Stimulated activated CD4-positive, alpha-beta T cell treated with anti-CD3 and anti-CD28 coated beads, TNF-alpha, amount 100 ng/mL, for 4 hours (primary cell): Measurements from ENCODE around the gene DNM3.

Source experiments
- DNase-seq, 3 experiments: peaks; one replicate each; pipeline ENCODE4 v3.0.0-alpha.2; 2020; ENCODE audit warnings: low read depth in 3 of 3

The DNM3 gene

GRCh38 chr1:172140591-172140990, 299.3 kb downstream of the DNM3 start:
- DNase-seq = no peak

GRCh38 chr1:172141341-172141881, 300.1 kb downstream of the DNM3 start:
- no peak for DNase-seq

DNA sequence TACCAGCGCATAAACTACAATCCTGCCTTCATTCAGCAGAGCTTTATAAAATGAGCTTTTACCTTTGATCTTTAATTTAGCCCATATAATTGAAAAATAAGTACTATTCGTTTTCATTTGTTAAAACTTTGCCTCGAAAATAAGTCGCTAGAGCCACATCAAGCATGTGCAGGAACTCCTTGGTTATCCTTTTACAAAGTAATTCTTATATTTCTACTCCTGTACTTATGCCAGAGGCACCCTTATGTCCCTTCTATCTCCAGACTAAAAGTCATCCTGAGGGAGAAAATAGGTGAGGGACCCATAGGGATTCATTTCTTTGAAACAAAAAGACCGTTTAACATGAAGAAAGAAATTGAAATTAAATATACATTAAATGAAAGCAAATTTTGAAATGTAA, 301.0 kb downstream of the DNM3 start:
- no peak for DNase-seq

DNA sequence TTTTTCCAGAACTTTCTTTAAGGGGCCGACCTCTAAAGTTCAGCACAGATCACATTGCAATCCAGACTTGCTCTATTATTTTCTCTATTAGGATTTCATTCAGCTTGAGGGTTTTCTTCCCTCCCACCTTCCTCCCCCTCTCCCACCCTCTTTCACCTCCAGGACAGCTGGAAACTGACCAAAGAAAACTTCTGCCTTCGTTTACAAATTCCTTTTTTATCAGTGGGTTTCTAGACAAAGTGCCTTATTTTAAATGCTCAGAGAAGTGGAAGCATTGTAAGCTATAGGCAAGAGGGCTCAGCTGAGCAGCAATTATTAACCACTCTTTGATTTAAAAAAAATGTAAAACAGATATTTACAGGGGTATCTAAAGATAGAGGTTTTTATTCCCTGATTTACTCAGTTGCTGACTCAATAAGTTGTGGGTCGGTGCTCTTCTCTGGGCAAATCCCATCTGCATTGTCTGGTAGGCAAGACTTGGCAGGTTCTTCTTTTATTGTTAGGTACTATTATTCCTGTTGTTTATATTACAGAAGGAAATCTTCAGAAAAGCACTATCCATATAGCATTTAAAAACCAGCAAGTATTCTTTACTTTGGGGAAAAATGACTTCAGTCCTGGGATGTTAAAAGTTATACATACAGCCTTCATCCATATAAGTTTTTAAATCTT, 302.2 kb downstream of the DNM3 start:
- no peak for DNase-seq

DNA sequence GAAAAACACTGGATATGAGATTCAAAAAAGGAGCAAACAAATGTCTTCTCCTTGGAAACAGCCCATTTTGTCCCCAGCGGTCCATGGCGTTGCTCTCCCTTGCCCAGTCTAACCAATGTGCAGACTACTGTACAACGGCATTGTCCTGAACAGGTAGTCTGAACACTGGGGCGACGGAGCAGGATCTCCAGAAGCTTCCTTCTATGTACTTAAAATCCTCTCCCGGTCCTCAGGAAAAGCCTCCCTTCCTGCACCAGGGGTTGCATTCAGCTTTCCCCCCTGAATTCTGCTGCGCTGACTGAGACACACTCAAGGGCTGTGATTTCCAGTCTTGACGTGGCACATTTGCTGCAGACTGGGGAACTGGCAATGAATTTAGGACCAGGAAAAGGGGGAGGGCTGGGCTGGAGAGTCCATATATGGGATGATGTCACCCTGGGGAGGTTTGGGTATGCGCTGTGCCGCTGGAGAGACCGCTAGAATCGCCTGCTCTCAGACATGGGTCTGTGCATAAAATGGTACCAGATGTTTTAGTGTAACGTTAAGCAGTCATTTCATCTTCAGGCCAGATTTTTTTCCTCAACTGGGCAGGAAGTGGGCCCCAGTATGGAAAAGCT, 303.3 kb downstream of the DNM3 start:
- no peak for DNase-seq

DNA sequence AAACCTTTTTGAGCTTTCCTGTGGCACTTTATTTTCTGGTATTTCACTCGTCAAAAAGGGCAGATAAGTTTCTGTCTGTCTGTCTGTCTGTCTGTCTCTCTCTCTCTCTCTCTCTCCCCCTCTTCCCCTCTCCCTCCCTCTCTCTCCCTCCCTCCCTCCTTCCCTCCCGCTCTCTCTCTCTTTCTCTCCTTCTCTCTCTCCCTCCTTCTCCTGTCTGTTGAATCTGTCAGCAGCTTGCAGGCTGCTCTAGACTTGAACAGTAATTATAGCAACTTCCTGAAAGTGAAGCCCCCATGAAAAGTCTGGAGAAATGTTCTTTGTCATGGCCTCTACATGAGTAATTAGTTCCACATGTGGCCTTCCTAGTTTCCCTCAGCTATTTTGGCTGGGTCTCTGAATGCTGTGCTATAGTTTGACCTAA, 303.9 kb downstream of the DNM3 start:
- no peak for DNase-seq

GRCh38 chr1:172145656-172146055, 304.4 kb downstream of the DNM3 start:
- DNase-seq = no peak

- no peak for DNase-seq
Observed at GRCh38 chr1:172146141-172146850, 305.0 kb downstream of the DNM3 start.

- no peak for DNase-seq
Observed at GRCh38 chr1:172147541-172147940, 306.2 kb downstream of the DNM3 start.

GRCh38 chr1:172148213-172148612, 306.9 kb downstream of the DNM3 start:
- no peak for DNase-seq

- no peak for DNase-seq
Observed at GRCh38 chr1:172148707-172149106, 307.4 kb downstream of the DNM3 start.

DNA sequence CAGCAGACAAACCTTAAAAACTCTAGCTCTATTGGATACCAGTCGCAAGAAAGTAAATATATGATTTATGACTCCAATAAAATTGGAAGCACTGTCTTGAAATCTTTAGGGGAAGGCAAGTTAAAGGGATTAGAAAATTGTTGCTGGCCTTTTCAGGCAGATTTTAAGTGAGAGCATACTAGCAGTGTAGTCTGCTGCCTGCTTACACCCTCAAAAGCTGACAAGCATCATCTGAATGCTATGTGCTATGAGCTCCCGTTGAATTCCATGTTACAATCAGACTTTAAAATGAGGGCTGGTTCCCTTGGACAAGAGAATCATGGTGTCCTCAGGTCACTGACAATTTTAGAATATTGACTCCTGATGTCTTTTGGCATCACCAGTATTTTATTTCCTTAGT, 308.0 kb downstream of the DNM3 start:
- no peak for DNase-seq

GRCh38 chr1:172154551-172154950, 313.3 kb downstream of the DNM3 start:
- no peak for DNase-seq

- no peak for DNase-seq
Observed at GRCh38 chr1:172155766-172156165, 314.5 kb downstream of the DNM3 start.

DNA sequence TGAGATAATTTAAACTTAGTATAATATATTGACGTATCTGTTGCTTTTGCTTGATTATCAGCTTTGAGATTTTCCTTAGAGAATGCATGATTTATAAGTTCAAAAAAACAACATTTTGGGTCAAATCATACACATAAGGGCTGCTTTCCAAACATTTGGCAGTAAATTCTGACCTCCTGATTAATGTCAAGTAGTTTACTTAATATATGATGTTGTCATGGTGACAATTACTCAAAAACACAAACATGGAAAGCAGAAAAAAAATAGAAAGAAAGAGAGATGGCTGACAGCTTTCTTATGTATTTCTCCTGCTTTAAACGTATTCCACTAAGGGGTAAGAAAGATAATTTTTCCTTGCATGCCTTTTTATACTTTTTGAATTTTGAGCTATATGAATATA, 320.9 kb downstream of the DNM3 start:
- DNase-seq = no peak

DNA sequence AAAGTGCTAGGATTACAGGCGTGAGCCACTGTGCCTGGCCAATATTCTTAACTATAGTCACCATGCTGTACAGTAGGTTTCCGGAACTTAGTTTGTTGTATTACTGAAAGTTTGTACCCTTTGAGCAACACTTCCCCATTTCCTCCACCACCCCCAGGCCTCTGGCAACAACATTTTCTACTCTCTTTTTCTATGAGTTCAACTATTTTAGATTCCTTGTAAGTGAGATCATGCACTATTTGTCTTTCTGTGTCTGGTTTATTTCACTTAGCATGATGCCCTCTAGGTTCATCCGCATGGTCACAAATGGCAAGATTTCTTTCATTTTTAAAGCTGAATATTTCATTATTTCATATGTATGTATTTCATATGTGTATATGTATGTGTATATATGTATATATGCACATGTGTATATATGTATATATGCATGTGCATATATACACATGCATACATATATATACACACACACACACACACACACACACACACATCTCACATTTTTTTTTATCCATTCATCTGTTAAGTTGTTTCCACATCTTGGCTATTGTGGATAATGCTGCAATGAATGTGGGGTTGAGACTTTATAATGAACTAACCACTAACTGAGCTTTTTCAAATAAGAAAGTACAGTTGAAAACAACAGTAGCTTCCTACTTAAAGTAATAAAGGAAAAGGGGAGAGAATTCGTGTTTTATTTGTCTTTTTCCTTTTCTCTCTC, 322.4 kb downstream of the DNM3 start:
- no peak for DNase-seq

- no peak for DNase-seq
Observed at GRCh38 chr1:172165403-172165802, 324.1 kb downstream of the DNM3 start.

DNA sequence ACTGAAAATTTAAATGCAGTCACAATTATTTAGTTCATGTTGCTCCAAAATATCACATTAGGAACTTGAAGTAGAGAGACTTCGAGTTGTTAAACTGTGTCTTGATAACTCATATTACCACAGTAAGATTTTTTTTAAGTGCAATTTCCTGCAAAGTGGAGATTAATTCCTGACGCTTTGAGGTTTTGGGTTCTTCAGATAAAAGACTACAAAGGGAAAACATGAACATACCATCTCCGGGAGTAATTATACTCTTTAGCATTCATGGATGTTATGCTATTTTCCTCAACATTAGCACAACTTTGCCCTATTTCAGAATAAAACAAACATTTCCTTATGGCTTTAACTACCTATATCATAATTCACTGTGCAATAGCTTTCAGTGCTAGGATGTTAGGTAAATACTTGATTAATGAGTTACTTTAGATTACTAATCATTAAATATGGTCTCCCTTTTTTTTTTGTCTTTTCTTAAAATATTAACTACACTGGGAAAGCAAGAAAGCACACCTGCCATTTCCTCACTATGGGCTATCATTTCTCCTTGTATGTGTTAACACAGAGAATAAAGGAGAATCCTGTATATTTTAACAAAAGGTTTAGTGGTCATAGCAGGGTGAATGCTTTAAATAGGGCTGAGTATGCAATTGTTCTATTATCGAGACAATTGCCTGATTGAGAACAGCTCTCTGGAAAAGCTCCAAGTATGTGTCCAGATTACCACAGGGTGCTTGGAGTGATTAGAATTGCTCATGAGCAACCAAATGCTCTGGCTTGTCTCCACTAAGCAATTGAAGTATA, 326.7 kb downstream of the DNM3 start:
- DNase-seq = no peak

- DNase-seq = no peak
Observed at GRCh38 chr1:172168597-172168872, 327.2 kb downstream of the DNM3 start.

DNA sequence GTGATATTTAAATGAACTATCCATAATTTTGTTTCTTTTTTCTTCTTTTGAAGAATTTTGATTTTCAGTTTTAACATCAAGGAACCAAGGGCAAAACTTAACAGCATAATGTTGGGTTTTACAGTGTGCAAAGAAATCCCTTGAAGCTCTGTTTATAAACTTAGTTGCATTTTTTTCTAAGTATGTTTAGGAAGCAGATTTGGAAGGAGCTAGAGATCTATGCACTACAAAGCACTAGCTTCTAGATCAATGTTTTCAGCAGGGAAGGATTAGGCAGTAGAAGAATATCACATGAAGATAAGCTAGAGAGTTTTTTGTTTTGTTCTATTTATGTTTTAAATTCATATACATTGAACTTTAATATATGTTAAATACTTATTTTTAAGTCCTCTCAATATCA, 328.5 kb downstream of the DNM3 start:
- DNase-seq = no peak

GRCh38 chr1:172172352-172172831, 331.1 kb downstream of the DNM3 start:
- DNase-seq = no peak

DNA sequence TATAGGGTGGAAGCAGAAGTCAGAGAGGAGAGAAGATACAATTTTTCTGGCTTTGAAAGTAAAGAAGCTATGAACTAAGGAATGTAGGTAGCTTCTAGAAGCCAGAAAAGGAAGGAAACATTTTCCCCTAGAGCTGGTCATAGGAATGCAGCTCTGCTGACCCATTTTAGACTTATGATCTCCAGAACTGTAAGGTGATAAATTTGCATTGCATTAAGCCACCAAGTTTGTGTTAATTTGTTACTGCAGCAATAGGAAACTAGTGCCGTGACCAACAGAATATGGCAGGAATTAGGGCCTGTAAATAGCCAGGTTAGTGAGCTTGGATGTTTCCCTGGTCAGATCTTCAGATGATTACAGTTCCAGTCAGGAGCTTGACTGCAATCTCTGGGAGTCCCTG, 334.9 kb downstream of the DNM3 start:
- DNase-seq = no peak
